Measurements from ENCODE around the gene EML6. TPM values are rescaled to one million over a fixed set of nuclear protein-coding genes. Genes with fewer than 3 reads are reported as not detected.

EML6 gene
- total and polyA plus RNA-seq, 2 of the 13 experiments (the other 11 are each of a cell fraction or from before 2014, with no cell fraction given), result 17.2 to 32.4 TPM

- TF ChIP-seq ZNF484 (CRISPR knock-in tag; IDR thresholded peaks at IDR 0.05; ENCODE audit: borderline replicate concordance, low read depth) (0 out of 2 replicates have a peak, but pooled peaks have one; percentile 34), DR1 (CRISPR knock-in tag; IDR thresholded peaks at IDR 0.05) (peak; percentile 86)
Measured at GRCh38 chr2:54723131-54723995, at the start of gene EML6 (continued).

- no TSS peak for BruUV-seq (replicated peaks)
- intact Hi-C loops (cut with micrococcal nuclease; ENCODE audit: unreplicated experiment), result no loop called here
- Histone ChIP-seq H3K9me3 (ENCODE audit: low read length) (no peaks in the 10 kb centered on the region), H2AFZ (ENCODE audit: low read length) (no peak overlapping the region), H3K9ac (ENCODE audit: insufficient read depth, low read depth, low read length) (no peak overlapping the region), H3K27me3 (ENCODE audit: control insufficient read depth in 1 of 2, insufficient read depth in 2 of 2, low read length in 2 of 2) (no peaks in the 10 kb centered on the region), H3K4me2 (ENCODE audit: low read depth, low read length) (no peak overlapping the region), H4K20me1 (ENCODE audit: insufficient read depth, low read length) (no peaks in the 10 kb centered on the region), H3K4me1 (ENCODE audit: insufficient read depth, low read length) (peaks cover 37% of the 10 kb centered on the region), H3K79me2 (ENCODE audit: insufficient read depth, low read length) (no peaks in the 10 kb centered on the region), H3K36me3 (replicated peaks in 1 of 2; ENCODE audit: control insufficient read depth in 1 of 2, insufficient read depth in 2 of 2, low read length in 2 of 2) (peaks cover 3 to 9% of the 10 kb centered on the region in 2 experiments; a peak in 4 of 5 replicates), H3K4me3 (replicated peaks in 1 of 3; ENCODE audit: insufficient read depth in 1 of 3, low read depth in 2 of 3, low read length in 3 of 3) (no peak overlapping the region), H3K27ac (ENCODE audit: extremely low read length, insufficient read depth, low read length) (no peak overlapping the region)
- FAIRE-seq (no peak), DNase-seq (ENCODE audit: low spot score) (no peak), ATAC-seq (peak; percentile 5; the same call in 2 of the 3 replicates)
- in situ Hi-C loops (cut with HindIII; ENCODE audit: extremely low pct_ligation_motif_present, low pct_unique_long_range_greater_than_20kb), result no loop called here
- ChIA-PET CTCF (ENCODE audit: low intra/inter-chr PET ratio, low total read pairs) (no interaction called here), POLR2A (interaction anchor here (0.7 kb wide), 1 partner anchor 11 kb away, joined by 3 read pairs; no protein-coding TSS in a partner anchor)
- 95% methylated on average over 8 of the region's 8 CpGs for WGBS (ENCODE audit: low lambda C conversion rate)
- no peak for TF ChIP-seq SOX6 (IDR thresholded peaks at IDR 0.05)
- no peak for TF ChIP-seq SOX6 (CRISPR knock-in tag; IDR thresholded peaks at IDR 0.05)
- no peak for TF ChIP-seq ZNF280D (CRISPR knock-in tag; IDR thresholded peaks at IDR 0.05)
- TF ChIP-seq WIZ (CRISPR knock-in tag; IDR thresholded peaks at IDR 0.05), result no peak
- TF ChIP-seq MAFF (IDR thresholded peaks at IDR 0.05; ENCODE audit: low read depth, low read length), result no peak
- no peak for TF ChIP-seq CSRNP2 (CRISPR knock-in tag; conservative IDR thresholded peaks at IDR 0.05; ENCODE audit: low read depth)
- no peak for TF ChIP-seq KDM5A (IDR thresholded peaks at IDR 0.05; ENCODE audit: borderline replicate concordance, low read length)
- no peak for TF ChIP-seq CBFB (CRISPR knock-in tag; IDR thresholded peaks at IDR 0.05)
- no peak for TF ChIP-seq MAFK (conservative IDR thresholded peaks at IDR 0.05 in 1 of 2, IDR thresholded peaks at IDR 0.05 in 1 of 2; ENCODE audit: low read length in 2 of 2)
- TF ChIP-seq ZNF713 (CRISPR knock-in tag; IDR thresholded peaks at IDR 0.05), result no peak
- TF ChIP-seq ZNF441 (CRISPR knock-in tag; IDR thresholded peaks at IDR 0.05; ENCODE audit: borderline replicate concordance), result no peak
- TF ChIP-seq SMYD3 (CRISPR knock-in tag; IDR thresholded peaks at IDR 0.05), result no peak
- TF ChIP-seq ZNF350 (CRISPR knock-in tag; IDR thresholded peaks at IDR 0.05; ENCODE audit: borderline replicate concordance, low read depth), result no peak
Measured at GRCh38 chr2:54675281-54675680, 48.2 kb upstream of the EML6 start.
